H9 (cell line): Measurements from ENCODE around the gene PELI2. TPM values are rescaled to one million over a fixed set of nuclear protein-coding genes. Genes with fewer than 3 reads are reported as not detected.

Experiments used
- DNase-seq: peaks from one replicate; pipeline ENCODE4 v3.0.0-alpha.2; 2017
- H2AFZ ChIP-seq: one replicate; pipeline ENCODE4 v1.6.1; 2013; ENCODE audit warnings: mild to moderate bottlenecking, low read length, control low read depth, moderate library complexity
- H2AK5ac ChIP-seq: 2 replicates; pipeline ENCODE4 v1.6.1; 2013; ENCODE audit warnings: low read length, control low read depth, mixed read lengths; ENCODE audit not compliant: insufficient read length
- H2BK120ac ChIP-seq: one replicate; pipeline ENCODE4 v1.6.1; 2013; ENCODE audit warnings: low read depth, mild to moderate bottlenecking, low read length, control low read depth, inconsistent platforms; ENCODE audit not compliant: poor library complexity, severe bottlenecking
- H2BK12ac ChIP-seq: 2 replicates; pipeline ENCODE4 v1.6.1; 2013; ENCODE audit warnings: low read length, control low read depth, mixed read lengths, low read depth; ENCODE audit not compliant: insufficient read length
- H2BK15ac ChIP-seq: 2 replicates; pipeline ENCODE4 v1.6.1; 2013; ENCODE audit warnings: low read depth, low read length, control low read depth
- H2BK20ac ChIP-seq: one replicate; pipeline ENCODE4 v1.6.1; 2013; ENCODE audit warnings: low read depth, mild to moderate bottlenecking, low read length, control low read depth, inconsistent platforms; ENCODE audit not compliant: poor library complexity, severe bottlenecking
- H2BK5ac ChIP-seq: 2 replicates; pipeline ENCODE4 v1.6.1; 2013; ENCODE audit warnings: low read length, control low read depth, mixed read lengths; ENCODE audit not compliant: insufficient read length
- H3K14ac ChIP-seq: 2 replicates; pipeline ENCODE4 v1.6.1; 2013; ENCODE audit warnings: low read length, control low read depth; ENCODE audit not compliant: insufficient read depth
- H3K18ac ChIP-seq: 2 replicates; pipeline ENCODE4 v1.6.1; 2013; ENCODE audit warnings: low read depth, mild to moderate bottlenecking, mixed read lengths, low read length, control low read depth; ENCODE audit not compliant: insufficient read length
- H3K23ac ChIP-seq: 2 replicates; pipeline ENCODE4 v1.6.1; 2013; ENCODE audit warnings: low read length, control low read depth, mixed read lengths, low read depth; ENCODE audit not compliant: insufficient read length
- H3K23me2 ChIP-seq: 2 replicates; pipeline ENCODE4 v1.6.1; 2013; ENCODE audit warnings: low read depth, mild to moderate bottlenecking, mixed read lengths, low read length, control low read depth; ENCODE audit not compliant: insufficient read length, poor library complexity, severe bottlenecking
- H3K27ac ChIP-seq: 2 replicates; pipeline ENCODE4 v1.5.1; 2013; ENCODE audit warnings: low read length, control low read depth, mixed read lengths, low read depth; ENCODE audit not compliant: insufficient read length
- H3K27me3 ChIP-seq: 2 replicates; pipeline ENCODE4 v1.6.1; 2013; ENCODE audit warnings: low read length, control low read depth, inconsistent platforms; ENCODE audit not compliant: insufficient read depth
- H3K4ac ChIP-seq: 2 replicates; pipeline ENCODE4 v1.6.1; 2013; ENCODE audit warnings: low read depth, mild to moderate bottlenecking, control low read depth, inconsistent platforms, low read length, moderate library complexity
- H3K4me1 ChIP-seq: 2 replicates; pipeline ENCODE4 v1.6.1; 2013; ENCODE audit warnings: low read length, control low read depth, inconsistent platforms; ENCODE audit not compliant: insufficient read depth
- H3K4me2 ChIP-seq: 2 replicates; pipeline ENCODE4 v1.6.1; 2013; ENCODE audit warnings: low read length, control low read depth, mixed read lengths; ENCODE audit not compliant: insufficient read length, insufficient read depth
- H3K56ac ChIP-seq: 2 replicates; pipeline ENCODE4 v1.6.1; 2013; ENCODE audit warnings: low read depth, mild to moderate bottlenecking, mixed read lengths, low read length, control low read depth; ENCODE audit not compliant: insufficient read length
- H3K79me1 ChIP-seq: 2 replicates; pipeline ENCODE4 v1.6.1; 2013; ENCODE audit warnings: low read depth, mild to moderate bottlenecking, moderate library complexity, low read length, control low read depth, inconsistent platforms; ENCODE audit not compliant: insufficient read depth, poor library complexity, severe bottlenecking
- H3K79me2 ChIP-seq: 2 replicates; pipeline ENCODE4 v1.6.1; 2013; ENCODE audit warnings: low read length, control low read depth, inconsistent platforms; ENCODE audit not compliant: insufficient read depth
- H3K9ac ChIP-seq: 2 replicates; pipeline ENCODE4 v1.6.1; 2013; ENCODE audit warnings: low read length, control low read depth, mixed read lengths; ENCODE audit not compliant: insufficient read length; ENCODE audit errors: extremely low read depth
- H3K9me3 ChIP-seq: one replicate; pipeline ENCODE4 v1.6.1; 2013; ENCODE audit warnings: low read depth, low read length, inconsistent platforms; ENCODE audit not compliant: control insufficient read depth
- H3T11ph ChIP-seq: one replicate; pipeline ENCODE4 v1.6.1; 2013; ENCODE audit warnings: mild to moderate bottlenecking, low read length, control low read depth, inconsistent platforms
- H4K20me1 ChIP-seq: one replicate; pipeline ENCODE4 v1.6.1; 2013; ENCODE audit not compliant: control insufficient read depth, insufficient read length, insufficient read depth
- H4K5ac ChIP-seq: 2 replicates; pipeline ENCODE4 v1.6.1; 2013; ENCODE audit warnings: low read depth, mild to moderate bottlenecking, mixed read lengths, low read length, control low read depth; ENCODE audit not compliant: insufficient read length
- H4K8ac ChIP-seq: replicated peaks from 2 replicates; pipeline ENCODE4 v1.6.1; 2013; ENCODE audit warnings: low read length, control low read depth, mixed read lengths, low read depth; ENCODE audit not compliant: insufficient read length
- H4K91ac ChIP-seq: 2 replicates; pipeline ENCODE4 v1.6.1; 2013; ENCODE audit warnings: low read depth, mild to moderate bottlenecking, moderate library complexity, mixed read lengths, low read length, control low read depth; ENCODE audit not compliant: insufficient read length
- H3K27ac Mint-ChIP-seq, 3 experiments: 2 replicates in 2 of 3; 3 replicates in 1 of 3; pipeline ENCODE4 v1.8.0; 2020 to 2021; ENCODE audit warnings: mixed read lengths in 3 of 3, mild to moderate bottlenecking in 1 of 3, moderate library complexity in 1 of 3
- H3K27me3 Mint-ChIP-seq: 2 replicates; pipeline ENCODE4 v1.8.0; 2021; ENCODE audit warnings: low read depth, mild to moderate bottlenecking, moderate library complexity, mixed read lengths
- H3K36me3 Mint-ChIP-seq, 3 experiments: 2 replicates in 2 of 3; 3 replicates in 1 of 3; pipeline ENCODE4 v1.8.0; 2020 to 2021; ENCODE audit warnings: low read depth in 3 of 3, mixed read lengths in 3 of 3; ENCODE audit not compliant: insufficient read depth in 1 of 3
- H3K4me1 Mint-ChIP-seq, 2 experiments: 2 replicates each; pipeline ENCODE4 v1.8.0; 2020; ENCODE audit warnings: mixed read lengths in 2 of 2
- H3K4me3 Mint-ChIP-seq, 2 experiments: 2 replicates in 1 of 2; 3 replicates in 1 of 2; pipeline ENCODE4 v1.8.0; 2020 to 2021; ENCODE audit warnings: mild to moderate bottlenecking in 2 of 2, mixed read lengths in 2 of 2, moderate library complexity in 1 of 2
- H3K9me3 Mint-ChIP-seq, 2 experiments: 2 replicates in 1 of 2; 3 replicates in 1 of 2; pipeline ENCODE4 v1.8.0; 2020; ENCODE audit warnings: mild to moderate bottlenecking in 2 of 2, mixed read lengths in 2 of 2, moderate library complexity in 1 of 2
- WGBS: extraction: QIAGEN DNeasy Blood & Tissue Kit; methylation state at CpG from one replicate; pipeline ENCODE4 v1.1.7; 2013; ENCODE audit warnings: missing lambda C conversion rate, low lambda C conversion rate, mixed read lengths; ENCODE audit not compliant: insufficient read length; ENCODE audit errors: extremely low coverage; 5-methylcytosine and 5-hydroxymethylcytosine counted together
- total RNA-seq: library from RNA; stranded (reverse); gene quantifications from 2 replicates; pipeline ENCODE4 v1.2.1, GENCODE V29; 2021
- TF ChIP-seq, protein P1 (sequence below): fragments of 200-600 bp; sonication (generic); conservative IDR thresholded peaks from 3 replicates; pipeline ENCODE4 v1.8.0; 2021; ENCODE audit warnings: antibody characterized with exemption, mild to moderate bottlenecking

The PELI2 gene
- total RNA-seq, 1 experiment from 2014 or later: 18.0 TPM

DNA sequence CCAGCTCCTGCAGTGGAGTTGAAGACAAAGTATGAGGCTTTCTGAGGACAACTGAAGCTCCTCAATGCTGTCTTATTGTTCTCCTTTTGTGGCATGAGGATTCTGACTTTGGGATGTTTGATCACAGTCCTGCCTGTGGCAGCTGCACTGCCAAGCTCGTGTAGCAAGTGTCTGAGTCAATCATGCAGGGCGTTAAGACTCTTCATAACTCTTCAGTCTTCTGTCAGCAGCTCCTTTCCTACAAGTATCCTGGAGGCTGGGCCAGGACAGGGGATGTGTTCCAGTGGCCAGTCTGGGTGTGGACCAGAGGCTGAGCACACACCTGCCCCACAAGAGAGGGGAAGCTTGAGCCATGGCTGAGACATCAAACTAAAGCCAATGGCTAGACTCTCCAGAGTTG, 94.3 kb downstream of the PELI2 start:
- H2AK5ac ChIP-seq: no peak overlapping the region
- no peak overlapping the region for H3K4me3 Mint-ChIP-seq
- no peak overlapping the region for H3K56ac ChIP-seq
- H2BK15ac ChIP-seq: no peak overlapping the region
- no peaks in the 10 kb centered on the region for H3K9me3 Mint-ChIP-seq
- no peak overlapping the region for H4K5ac ChIP-seq
- H2BK5ac ChIP-seq: no peak overlapping the region
- peaks cover 8 to 14% of the 10 kb centered on the region in 2 experiments for H3K4me1 Mint-ChIP-seq
- no peak overlapping the region for H3K27ac ChIP-seq
- H2AFZ ChIP-seq: no peak overlapping the region
- no CpG with 5 or more reads among the region's 2 CpGs for WGBS
- H4K20me1 ChIP-seq: no peaks in the 10 kb centered on the region
- no peak overlapping the region for H2BK120ac ChIP-seq
- no peak overlapping the region for H3K27ac Mint-ChIP-seq
- no peak overlapping the region for H3K4ac ChIP-seq
- no peak overlapping the region for H4K91ac ChIP-seq
- no peak overlapping the region for H3T11ph ChIP-seq
- H3K23ac ChIP-seq: no peak overlapping the region
- TF ChIP-seq, protein P1, sequence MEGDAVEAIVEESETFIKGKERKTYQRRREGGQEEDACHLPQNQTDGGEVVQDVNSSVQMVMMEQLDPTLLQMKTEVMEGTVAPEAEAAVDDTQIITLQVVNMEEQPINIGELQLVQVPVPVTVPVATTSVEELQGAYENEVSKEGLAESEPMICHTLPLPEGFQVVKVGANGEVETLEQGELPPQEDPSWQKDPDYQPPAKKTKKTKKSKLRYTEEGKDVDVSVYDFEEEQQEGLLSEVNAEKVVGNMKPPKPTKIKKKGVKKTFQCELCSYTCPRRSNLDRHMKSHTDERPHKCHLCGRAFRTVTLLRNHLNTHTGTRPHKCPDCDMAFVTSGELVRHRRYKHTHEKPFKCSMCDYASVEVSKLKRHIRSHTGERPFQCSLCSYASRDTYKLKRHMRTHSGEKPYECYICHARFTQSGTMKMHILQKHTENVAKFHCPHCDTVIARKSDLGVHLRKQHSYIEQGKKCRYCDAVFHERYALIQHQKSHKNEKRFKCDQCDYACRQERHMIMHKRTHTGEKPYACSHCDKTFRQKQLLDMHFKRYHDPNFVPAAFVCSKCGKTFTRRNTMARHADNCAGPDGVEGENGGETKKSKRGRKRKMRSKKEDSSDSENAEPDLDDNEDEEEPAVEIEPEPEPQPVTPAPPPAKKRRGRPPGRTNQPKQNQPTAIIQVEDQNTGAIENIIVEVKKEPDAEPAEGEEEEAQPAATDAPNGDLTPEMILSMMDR: no peak
- H3K4me2 ChIP-seq: no peak overlapping the region
- H3K36me3 Mint-ChIP-seq: no peaks in the 10 kb centered on the region
- no peaks in the 10 kb centered on the region for H3K23me2 ChIP-seq
- DNase-seq: no peak
- peaks cover 3% of the 10 kb centered on the region for H3K79me1 ChIP-seq
- H3K27me3 Mint-ChIP-seq: no peaks in the 10 kb centered on the region
- H3K9me3 ChIP-seq: no peaks in the 10 kb centered on the region
- H3K9ac ChIP-seq: no peak overlapping the region
- H3K18ac ChIP-seq: no peak overlapping the region
- no peaks in the 10 kb centered on the region for H3K79me2 ChIP-seq
- H3K14ac ChIP-seq: no peak overlapping the region
- no peaks in the 10 kb centered on the region for H3K27me3 ChIP-seq
- no peaks in the 10 kb centered on the region for H3K4me1 ChIP-seq
- no peak overlapping the region for H2BK20ac ChIP-seq
- H4K8ac ChIP-seq: no peak overlapping the region
- no peak overlapping the region for H2BK12ac ChIP-seq
